ENCODE measurements around the gene ECT2L. TPM values are rescaled to one million over a fixed set of nuclear protein-coding genes. Genes with fewer than 3 reads are reported as not detected.

ECT2L gene
- polyA plus RNA-seq, 2 of the 4 experiments (the other 2 are of a cell fraction) = 0.01 TPM; not detected in 1

GRCh38 chr6:138815221-138815620 is 19.3 kb downstream of the ECT2L start:
- no peak overlapping the region for H3K4me3 ChIP-seq
- WGBS (ENCODE audit: missing lambda C conversion rate) = 18% methylated on average over 6 of the region's 6 CpGs
- ATAC-seq (no peak), FAIRE-seq (no peak), DNase-seq (ENCODE audit: low read depth in 1 of 2, low spot score in 1 of 2) (no peak)
- H3K27ac ChIP-seq = no peak overlapping the region
- TF ChIP-seq MAFK (IDR thresholded peaks at IDR 0.05; ENCODE audit: partially characterized antibody) (no peak), KDM5A (IDR thresholded peaks at IDR 0.05) (no peak), CBX2 (IDR thresholded peaks at IDR 0.05; ENCODE audit: borderline replicate concordance, low read depth) (no peak), HES2 (IDR thresholded peaks at IDR 0.05) (no peak), TP53 (CRISPR knock-in tag; IDR thresholded peaks at IDR 0.05) (no peak), CHD4 (IDR thresholded peaks at IDR 0.05; ENCODE audit: borderline replicate concordance) (no peak), CTCF (IDR thresholded peaks at IDR 0.05) (no peak), RFX5 (IDR thresholded peaks at IDR 0.05) (no peak), TFCP2L1 (CRISPR knock-in tag; IDR thresholded peaks at IDR 0.05) (no peak), GATA3 (IDR thresholded peaks at IDR 0.05; ENCODE audit: borderline replicate concordance) (no peak), MAX (IDR thresholded peaks at IDR 0.05) (no peak), RNF2 (IDR thresholded peaks at IDR 0.05; ENCODE audit: borderline replicate concordance, low read depth) (no peak), FOXS1 (CRISPR knock-in tag; IDR thresholded peaks at IDR 0.05) (no peak), HOXB13 (CRISPR knock-in tag; IDR thresholded peaks at IDR 0.05; ENCODE audit: low read depth) (no peak), BHLHE40 (IDR thresholded peaks at IDR 0.05; ENCODE audit: low read depth, low read length) (no peak), FOSL2 (IDR thresholded peaks at IDR 0.05) (no peak), FOSL2 (CRISPR knock-in tag; IDR thresholded peaks at IDR 0.05) (no peak)
- H3K4me1 ChIP-seq = no peaks in the 10 kb centered on the region
- ChIA-PET POLR2A (no interaction called here), CTCF (interaction anchor here (0.8 to 3.9 kb wide), 9 partner anchors 9 to 550 kb away, joined by 3 to 33 read pairs (median 7); partner anchors contain the start of gene REPS1)
- no peak overlapping the region for H3K4me2 ChIP-seq
- no peaks in the 10 kb centered on the region for H3K9me3 ChIP-seq

GRCh38 chr6:138815797-138816528 is 20.1 kb downstream of the ECT2L start:
- ChIA-PET CTCF (interaction anchor here (0.7 to 3.9 kb wide), 13 partner anchors 10 to 701 kb away, joined by 3 to 33 read pairs (median 4); partner anchors contain the start of gene REPS1), POLR2A (no interaction called here)
- 38% methylated on average over 4 of the region's 4 CpGs for WGBS (ENCODE audit: missing lambda C conversion rate)
- no peaks in the 10 kb centered on the region for H3K4me1 ChIP-seq
- no peak overlapping the region for H3K27ac ChIP-seq
- H3K9me3 ChIP-seq = no peaks in the 10 kb centered on the region
- no peak overlapping the region for H3K4me3 ChIP-seq
- peak; percentile 33 to 54 for DNase-seq (ENCODE audit: low read depth in 1 of 2, low spot score in 1 of 2)
- ATAC-seq = peak; percentile 74 to 93
- H3K4me2 ChIP-seq = no peak overlapping the region
- TF ChIP-seq JUNB (IDR thresholded peaks at IDR 0.05) = no peak
- TF ChIP-seq REST (IDR thresholded peaks at IDR 0.05) = no peak
- TF ChIP-seq NR3C1 (IDR thresholded peaks at IDR 0.05) = no peak
- no peak for TF ChIP-seq ESRRA (IDR thresholded peaks at IDR 0.05; ENCODE audit: borderline replicate concordance, low read length)
- no peak for TF ChIP-seq MAZ (IDR thresholded peaks at IDR 0.05; ENCODE audit: borderline replicate concordance, low read depth, low read length)
- peak; percentile 73 to 78 for TF ChIP-seq RAD21 (conservative IDR thresholded peaks at IDR 0.05 in 1 of 2, IDR thresholded peaks at IDR 0.05 in 1 of 2)
- peak; percentile 67 for TF ChIP-seq CTCF (IDR thresholded peaks at IDR 0.05)
- no peak for TF ChIP-seq CHD2 (IDR thresholded peaks at IDR 0.05; ENCODE audit: low read length, partially characterized antibody)
- TF ChIP-seq SMC3 (IDR thresholded peaks at IDR 0.05) = peak; percentile 60
- no peak for TF ChIP-seq NPAS2 (CRISPR knock-in tag; IDR thresholded peaks at IDR 0.05; ENCODE audit: borderline replicate concordance)
- TF ChIP-seq TP53 (CRISPR knock-in tag; IDR thresholded peaks at IDR 0.05) = no peak
- TF ChIP-seq ELK1 (IDR thresholded peaks at IDR 0.05; ENCODE audit: low read depth, low read length) = no peak
- TF ChIP-seq HEYL (CRISPR knock-in tag; IDR thresholded peaks at IDR 0.05) = no peak
- TF ChIP-seq EP300 (IDR thresholded peaks at IDR 0.05) = no peak
- FAIRE-seq = no peak

All from A549 (cell line).